Measurements from ENCODE around the gene SAMHD1. TPM values are rescaled to one million over a fixed set of nuclear protein-coding genes. Genes with fewer than 3 reads are reported as not detected.

Gene SAMHD1
- total RNA-seq, 5 donors from 2014 or later (not counting 1 experiment from before 2014, with no cell fraction given), result 218 to 437 (median 244) TPM

GRCh38 chr20:36925234-36925633 is 26.3 kb downstream of the SAMHD1 start:
- no peak overlapping the region for H3K4me3 Mint-ChIP-seq
- POLR2A ChIA-PET, result interaction anchor here (0.6 to 0.7 kb wide), 4 partner anchors 19 to 321 kb away, joined by 3 to 6 read pairs (median 5); no protein-coding TSS in a partner anchor
- Histone ChIP-seq H3K27ac (ENCODE audit: low read length) (no peak overlapping the region), H3K4me3 (ENCODE audit: control insufficient read depth in 1 of 2, extremely low read depth in 1 of 2, low read length in 1 of 2) (no peak overlapping the region), H3K36me3 (ENCODE audit: control insufficient read depth in 2 of 2, extremely low read depth in 1 of 2, insufficient read depth in 1 of 2, low read length in 1 of 2) (peaks cover 7 to 86% of the 10 kb centered on the region in 2 donors), H3K4me1 (ENCODE audit: control insufficient read depth in 1 of 2, extremely low read depth in 1 of 2, insufficient read depth in 2 of 2, low read length in 2 of 2) (peaks cover 3 to 30% of the 10 kb centered on the region in 2 experiments), H3K9me3 (no peaks in the 10 kb centered on the region), H3K27me3 (replicated peaks in 1 of 2; ENCODE audit: control insufficient read depth in 2 of 2, extremely low read depth in 1 of 2, insufficient read depth in 2 of 2, low read length in 1 of 2) (no peaks in the 10 kb centered on the region)
- H3K9me3 Mint-ChIP-seq, result no peaks in the 10 kb centered on the region
- peaks cover 46 to 60% (median 52%) of the 10 kb centered on the region in 3 donors for H3K4me1 Mint-ChIP-seq
- WGBS (ENCODE audit: insufficient coverage), result 100% methylated on average over 1 of the region's 2 CpGs
- peak overlapping the region; percentile 88 to 90 for H3K27ac Mint-ChIP-seq
- peaks cover 43% of the 10 kb centered on the region for H3K36me3 Mint-ChIP-seq
- CTCF ChIA-PET, result interaction anchor here in 1 of 2 donors (0.7 kb wide), 1 partner anchor 958 kb away, joined by 4 read pairs; no protein-coding TSS in a partner anchor
- ATAC-seq (replicated peaks in 1 of 4), result no peak
- H3K27me3 Mint-ChIP-seq, result no peaks in the 10 kb centered on the region
- no peak for DNase-seq

- peaks cover 40% of the 10 kb centered on the region for H3K36me3 Mint-ChIP-seq
- CTCF ChIA-PET, result interaction anchor here in 1 of 2 donors (0.5 kb wide), 1 partner anchor 22 kb away, joined by 3 read pairs; no protein-coding TSS in a partner anchor
- no peak overlapping the region for H3K27ac ChIP-seq (ENCODE audit: low read length)
- no peak overlapping the region for H3K4me3 ChIP-seq (ENCODE audit: control insufficient read depth in 1 of 2, extremely low read depth in 1 of 2, low read length in 1 of 2)
- no peaks in the 10 kb centered on the region for H3K9me3 ChIP-seq
- POLR2A ChIA-PET, result interaction anchor here (0.6 to 0.7 kb wide), 4 partner anchors 26 to 351 kb away, joined by 3 to 8 read pairs (median 4); partner anchors contain the start of gene TGIF2 (in 1 of the 2)
- no peaks in the 10 kb centered on the region for H3K27me3 ChIP-seq (replicated peaks in 1 of 2; ENCODE audit: control insufficient read depth in 2 of 2, extremely low read depth in 1 of 2, insufficient read depth in 2 of 2, low read length in 1 of 2)
- peaks cover 6 to 82% of the 10 kb centered on the region in 2 donors for H3K36me3 ChIP-seq (ENCODE audit: control insufficient read depth in 2 of 2, extremely low read depth in 1 of 2, insufficient read depth in 1 of 2, low read length in 1 of 2)
- WGBS (ENCODE audit: insufficient coverage), result 83% methylated on average over 1 of the region's 9 CpGs
- peak overlapping the region; percentile 88 to 90 for H3K27ac Mint-ChIP-seq
- H3K9me3 Mint-ChIP-seq, result no peaks in the 10 kb centered on the region
- peak overlapping the region in 1 of 3 donors; percentile 15 for H3K4me3 Mint-ChIP-seq
- H3K4me1 ChIP-seq (ENCODE audit: control insufficient read depth in 1 of 2, extremely low read depth in 1 of 2, insufficient read depth in 2 of 2, low read length in 2 of 2), result peaks cover 3 to 25% of the 10 kb centered on the region in 2 experiments
- no peaks in the 10 kb centered on the region for H3K27me3 Mint-ChIP-seq
- peaks cover 43 to 57% (median 43%) of the 10 kb centered on the region in 3 donors for H3K4me1 Mint-ChIP-seq
- DNase-seq (no peak), ATAC-seq (replicated peaks in 1 of 4) (no peak)
These were observed 27.1 kb downstream of the SAMHD1 start for GRCh38 chr20:36924167-36925045.

- 96% methylated on average over 4 of the region's 8 CpGs for WGBS (ENCODE audit: insufficient coverage)
- Mint-ChIP-seq H3K9me3 (no peaks in the 10 kb centered on the region), H3K27me3 (no peaks in the 10 kb centered on the region), H3K4me3 (no peak overlapping the region), H3K27ac (peak overlapping the region; percentile 68 to 92), H3K36me3 (peaks cover 22% of the 10 kb centered on the region), H3K4me1 (peaks cover 20 to 30% (median 26%) of the 10 kb centered on the region in 3 donors)
- ATAC-seq (replicated peaks in 1 of 4) (peak in 1 of 4 experiments; percentile 22), DNase-seq (no peak)
- Histone ChIP-seq H3K27me3 (replicated peaks in 1 of 2; ENCODE audit: control insufficient read depth in 2 of 2, extremely low read depth in 1 of 2, insufficient read depth in 2 of 2, low read length in 1 of 2) (no peaks in the 10 kb centered on the region), H3K9me3 (no peaks in the 10 kb centered on the region), H3K4me1 (ENCODE audit: control insufficient read depth in 1 of 2, extremely low read depth in 1 of 2, insufficient read depth in 2 of 2, low read length in 2 of 2) (peaks cover 2 to 23% of the 10 kb centered on the region in 2 experiments), H3K36me3 (ENCODE audit: control insufficient read depth in 2 of 2, extremely low read depth in 1 of 2, insufficient read depth in 1 of 2, low read length in 1 of 2) (peaks cover 10 to 82% of the 10 kb centered on the region in 2 donors), H3K4me3 (ENCODE audit: control insufficient read depth in 1 of 2, extremely low read depth in 1 of 2, low read length in 1 of 2) (no peak overlapping the region), H3K27ac (ENCODE audit: low read length) (no peak overlapping the region)
- POLR2A ChIA-PET, result interaction anchor here in 1 of 2 donors (1.0 kb wide), 1 partner anchor 12 kb away, joined by 3 read pairs; no protein-coding TSS in a partner anchor
- CTCF ChIA-PET, result interaction anchor here in 1 of 2 donors (0.9 to 1.5 kb wide), 6 partner anchors 11 to 163 kb away, joined by 3 to 5 read pairs (median 4); no protein-coding TSS in a partner anchor
These were observed 31.2 kb downstream of the SAMHD1 start for GRCh38 chr20:36920334-36920730.

GRCh38 chr20:36919715-36920333 is 31.7 kb downstream of the SAMHD1 start:
- no peaks in the 10 kb centered on the region for H3K9me3 Mint-ChIP-seq
- H3K36me3 Mint-ChIP-seq, result peaks cover 23% of the 10 kb centered on the region
- no peak overlapping the region for H3K4me3 ChIP-seq (ENCODE audit: control insufficient read depth in 1 of 2, extremely low read depth in 1 of 2, low read length in 1 of 2)
- no CpG with 5 or more reads among the region's 2 CpGs for WGBS (ENCODE audit: insufficient coverage)
- H3K27me3 ChIP-seq (replicated peaks in 1 of 2; ENCODE audit: control insufficient read depth in 2 of 2, extremely low read depth in 1 of 2, insufficient read depth in 2 of 2, low read length in 1 of 2), result no peaks in the 10 kb centered on the region
- peak overlapping the region; percentile 68 to 92 for H3K27ac Mint-ChIP-seq
- peaks cover 2 to 23% of the 10 kb centered on the region in 2 experiments for H3K4me1 ChIP-seq (ENCODE audit: control insufficient read depth in 1 of 2, extremely low read depth in 1 of 2, insufficient read depth in 2 of 2, low read length in 2 of 2)
- H3K4me1 Mint-ChIP-seq, result peaks cover 15 to 27% (median 22%) of the 10 kb centered on the region in 3 donors
- no peak overlapping the region for H3K4me3 Mint-ChIP-seq
- no peaks in the 10 kb centered on the region for H3K9me3 ChIP-seq
- CTCF ChIA-PET, result interaction anchor here (0.5 to 1.5 kb wide), 12 partner anchors 9 to 302 kb away, joined by 3 to 7 read pairs (median 4); no protein-coding TSS in a partner anchor
- H3K36me3 ChIP-seq (ENCODE audit: control insufficient read depth in 2 of 2, extremely low read depth in 1 of 2, insufficient read depth in 1 of 2, low read length in 1 of 2), result peaks cover 13 to 83% of the 10 kb centered on the region in 2 donors
- ATAC-seq (replicated peaks in 1 of 4), result peak; percentile 71 to 89 (median 78)
- no peaks in the 10 kb centered on the region for H3K27me3 Mint-ChIP-seq
- DNase-seq, result peak in 14 of 35 experiments; percentile 5 to 77 (median 26)
- POLR2A ChIA-PET, result interaction anchor here (1.0 to 1.1 kb wide), 2 partner anchors 11 to 12 kb away, joined by 3 read pairs; no protein-coding TSS in a partner anchor
- H3K27ac ChIP-seq (ENCODE audit: low read length), result no peak overlapping the region

- ChIA-PET CTCF (interaction anchor here in 1 of 2 donors (1.5 kb wide), 1 partner anchor 90 kb away, joined by 3 read pairs; no protein-coding TSS in a partner anchor), POLR2A (interaction anchor here in 1 of 2 donors (0.8 kb wide), 1 partner anchor 13 kb away, joined by 3 read pairs; no protein-coding TSS in a partner anchor)
- peaks cover 0 to 20% of the 10 kb centered on the region in 2 experiments for H3K4me1 ChIP-seq (ENCODE audit: control insufficient read depth in 1 of 2, extremely low read depth in 1 of 2, insufficient read depth in 2 of 2, low read length in 2 of 2)
- no peak overlapping the region for H3K4me3 ChIP-seq (ENCODE audit: control insufficient read depth in 1 of 2, extremely low read depth in 1 of 2, low read length in 1 of 2)
- Mint-ChIP-seq H3K9me3 (no peaks in the 10 kb centered on the region), H3K36me3 (peaks cover 24% of the 10 kb centered on the region), H3K4me1 (peaks cover 0 to 14% (median 14%) of the 10 kb centered on the region in 3 donors), H3K4me3 (no peak overlapping the region), H3K27me3 (no peaks in the 10 kb centered on the region), H3K27ac (no peak overlapping the region)
- no peak for ATAC-seq (replicated peaks in 1 of 4)
- DNase-seq, result no peak
- no peaks in the 10 kb centered on the region for H3K27me3 ChIP-seq (replicated peaks in 1 of 2; ENCODE audit: control insufficient read depth in 2 of 2, extremely low read depth in 1 of 2, insufficient read depth in 2 of 2, low read length in 1 of 2)
- H3K27ac ChIP-seq (ENCODE audit: low read length), result no peak overlapping the region
- peaks cover 13 to 82% of the 10 kb centered on the region in 2 donors for H3K36me3 ChIP-seq (ENCODE audit: control insufficient read depth in 2 of 2, extremely low read depth in 1 of 2, insufficient read depth in 1 of 2, low read length in 1 of 2)
- H3K9me3 ChIP-seq, result no peaks in the 10 kb centered on the region
These were observed 33.6 kb downstream of the SAMHD1 start for GRCh38 chr20:36917943-36918342.
